SK-N-MC (cell line): ENCODE results near the gene SLC24A4.

Source experiments
- EZH2 ChIP-seq: fragments of 200-600 bp; sonication (generic); IDR thresholded peaks from one replicate; pipeline ENCODE4 v1.6.1; 2017; ENCODE audit warnings: antibody characterized with exemption
- FOXP2 ChIP-seq: optimal IDR thresholded peaks from 2 replicates; pipeline ENCODE3; 2011; ENCODE audit warnings: mild to moderate bottlenecking, moderate library complexity; ENCODE audit not compliant: insufficient read depth; ENCODE audit errors: extremely low read length, control extremely low read depth

DNA sequence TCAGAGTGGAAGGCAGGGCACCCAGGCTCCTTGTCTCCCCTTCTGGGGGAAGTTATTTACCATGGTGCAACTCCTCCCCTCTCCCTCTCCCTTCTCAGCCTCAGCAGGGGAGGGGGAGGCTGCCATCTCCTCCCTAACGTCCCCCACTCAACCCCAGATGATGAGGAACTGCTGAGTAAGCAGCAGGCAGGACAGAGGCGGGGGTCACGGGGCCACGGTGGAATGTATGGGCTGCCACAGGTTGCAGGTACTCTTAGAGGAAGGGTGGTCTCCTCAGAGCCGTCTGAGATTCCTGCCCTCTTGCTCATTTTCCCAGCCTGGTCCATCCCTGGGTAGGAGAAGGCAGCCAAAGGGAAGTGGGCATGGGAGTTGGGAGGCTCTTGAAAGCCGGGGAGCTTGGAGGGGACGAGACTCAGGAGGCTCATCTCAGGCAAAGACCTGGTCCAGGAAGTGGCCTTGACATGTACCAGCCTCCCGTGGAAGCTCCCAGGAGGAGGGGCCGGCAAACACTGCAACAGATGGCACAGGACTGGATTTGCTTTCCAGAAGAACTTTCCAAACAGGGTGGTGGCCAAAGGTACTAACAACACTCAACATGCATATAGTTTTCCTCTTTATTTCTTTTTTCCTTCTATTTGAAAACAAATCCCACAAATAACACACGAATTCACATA is 209.7 kb downstream of the SLC24A4 start:
- TF ChIP-seq FOXP2 (no peak), EZH2 (no peak)
